Liver (tissue), 9 donors: ENCODE measurements around the gene ALDH1B1. TPM values are rescaled to one million over a fixed set of nuclear protein-coding genes. Genes with fewer than 3 reads are reported as not detected.
A peak's percentile ranks its signal among the peaks of the same experiment; 100 is the strongest.

ENCODE experiments used
- DNase-seq: peaks from one replicate; pipeline ENCODE4 v3.0.0-alpha.2; 2017; ENCODE audit warnings: low spot score
- H3K27ac ChIP-seq, 2 donors: one replicate each; pipeline ENCODE4 v1.7.0; 2013; ENCODE audit warnings: inconsistent platforms in 2 of 2, low read length in 2 of 2, control low read depth in 1 of 2, low read depth in 1 of 2, mild to moderate bottlenecking in 1 of 2
- H3K27me3 ChIP-seq, 4 donors: one replicate each; pipeline versions ENCODE4 v1.6.1 to v1.7.0; 2013; ENCODE audit warnings: low read length in 3 of 4, inconsistent platforms in 1 of 4, mild to moderate bottlenecking in 1 of 4, moderate library complexity in 1 of 4; ENCODE audit not compliant: control insufficient read depth in 4 of 4, insufficient read depth in 4 of 4
- H3K36me3 ChIP-seq, 4 donors: one replicate each; pipeline versions ENCODE4 v1.6.1 to v1.7.0; 2013; ENCODE audit warnings: low read length in 3 of 4, mild to moderate bottlenecking in 3 of 4, low read depth in 1 of 4, moderate library complexity in 1 of 4; ENCODE audit not compliant: control insufficient read depth in 4 of 4, insufficient read depth in 3 of 4
- H3K4me1 ChIP-seq, 4 donors: one replicate each; pipeline versions ENCODE4 v1.6.1 to v1.7.0; 2013; ENCODE audit warnings: low read length in 3 of 4, mild to moderate bottlenecking in 3 of 4, moderate library complexity in 1 of 4; ENCODE audit not compliant: control insufficient read depth in 4 of 4, insufficient read depth in 4 of 4
- H3K4me3 ChIP-seq, 3 donors: one replicate each; pipeline versions ENCODE4 v1.6.1 to v1.7.0; 2013; ENCODE audit warnings: low read length in 3 of 3, control low read depth in 1 of 3, low read depth in 1 of 3, mild to moderate bottlenecking in 1 of 3
- H3K9ac ChIP-seq, 2 donors: one replicate each; pipeline ENCODE4 v1.7.0; 2013; ENCODE audit warnings: low read length in 2 of 2, mild to moderate bottlenecking in 2 of 2, moderate library complexity in 2 of 2, control low read depth in 1 of 2, low read depth in 1 of 2
- H3K9me3 ChIP-seq, 4 donors: one replicate each; pipeline versions ENCODE4 v1.6.1 to v1.7.0; 2013; ENCODE audit warnings: low read length in 3 of 4; ENCODE audit not compliant: control insufficient read depth in 4 of 4
- EGR1 ChIP-seq, 2 donors: IDR thresholded peaks; 2 replicates each; pipeline ENCODE4 v1.6.1; 2016 to 2018; ENCODE audit warnings: antibody characterized with exemption in 2 of 2, low read depth in 2 of 2
- FOXA1 ChIP-seq: IDR thresholded peaks from 2 replicates; pipeline ENCODE4 v1.6.1; 2016; ENCODE audit warnings: antibody characterized with exemption
- FOXA2 ChIP-seq: IDR thresholded peaks from 2 replicates; pipeline ENCODE4 v1.6.1; 2016; ENCODE audit warnings: antibody characterized with exemption
- GABPA ChIP-seq, 2 donors: IDR thresholded peaks in 1 of 2; conservative IDR thresholded peaks in 1 of 2; 2 replicates each; pipeline ENCODE4 v1.6.1; 2016; ENCODE audit warnings: antibody characterized with exemption in 2 of 2, mild to moderate bottlenecking in 1 of 2, moderate library complexity in 1 of 2
- HNF4A ChIP-seq, 2 donors: conservative IDR thresholded peaks; 2 replicates each; pipeline ENCODE4 v1.6.1; 2016; ENCODE audit warnings: antibody characterized with exemption in 2 of 2, mild to moderate bottlenecking in 2 of 2
- HNF4G ChIP-seq: IDR thresholded peaks from 2 replicates; pipeline ENCODE4 v1.6.1; 2016; ENCODE audit warnings: antibody characterized with exemption
- JUND ChIP-seq, 2 donors: IDR thresholded peaks; 2 replicates each; pipeline ENCODE4 v1.6.1; 2016; ENCODE audit warnings: antibody characterized with exemption in 2 of 2
- NR2F2 ChIP-seq: IDR thresholded peaks from 2 replicates; pipeline ENCODE4 v1.6.1; 2016; ENCODE audit warnings: antibody characterized with exemption
- RAD21 ChIP-seq, 2 donors: IDR thresholded peaks; 2 replicates each; pipeline ENCODE4 v1.6.1; 2016; ENCODE audit warnings: antibody characterized with exemption in 2 of 2, mild to moderate bottlenecking in 2 of 2
- RXRA ChIP-seq, 2 donors: IDR thresholded peaks; 2 replicates each; pipeline ENCODE4 v1.6.1; 2017 to 2018; ENCODE audit warnings: antibody characterized with exemption in 2 of 2, mild to moderate bottlenecking in 1 of 2
- TAF1 ChIP-seq: conservative IDR thresholded peaks from 2 replicates; pipeline ENCODE4 v1.6.1; 2016; ENCODE audit warnings: antibody characterized with exemption, mild to moderate bottlenecking
- YY1 ChIP-seq: IDR thresholded peaks from 2 replicates; pipeline ENCODE4 v1.6.1; 2016; ENCODE audit warnings: antibody characterized with exemption, mild to moderate bottlenecking
- WGBS: extraction: QIAGEN DNeasy Blood & Tissue Kit; methylation state at CpG from one replicate; pipeline ENCODE4 v1.1.7; 2013; 5-methylcytosine and 5-hydroxymethylcytosine counted together
- polyA plus RNA-seq, 2 donors: library from polyadenylated mRNA; stranded (reverse) in 1 of 2; unstranded in 1 of 2; fragments of 200-250 nt in 1 of 2; fragments of >200 nt in 1 of 2; fragmentation: Nextera tagmentation in 1 of 2; extraction: Ambion mirVana in 1 of 2; gene quantifications; one replicate each; pipeline versions ENCODE4 v1.2.1 to v1.2.3, GENCODE V29; 2013 to 2015
- total RNA-seq, 2 donors: library from RNA; depleted of rRNA; stranded (reverse); fragments of >200 nt; gene quantifications; one replicate each; pipeline ENCODE4 v1.2.3, GENCODE V29; 2014
- TF ChIP-seq, protein P1 (sequence below): IDR thresholded peaks from 2 replicates; pipeline ENCODE4 v1.6.1; 2016; ENCODE audit warnings: antibody characterized with exemption, mild to moderate bottlenecking
- TF ChIP-seq, protein P2 (sequence below): IDR thresholded peaks from 2 replicates; pipeline ENCODE4 v1.6.1; 2016; ENCODE audit warnings: antibody characterized with exemption
- TF ChIP-seq, protein P3 (sequence below): fragments of 150-350 bp; IDR thresholded peaks from 2 replicates; pipeline ENCODE4 v1.5.1; 2017; ENCODE audit warnings: improper control_type of control experiment, low read depth, low read length; ENCODE audit not compliant: missing input control
- TF ChIP-seq, protein P4 (sequence below): IDR thresholded peaks from 2 replicates; pipeline ENCODE4 v1.6.1; 2016; ENCODE audit warnings: antibody characterized with exemption
- donor health status: healthy.
- donor health status: healthy.
- donor health status: healthy.
- donor health status: healthy.
- donor health status: healthy.

Gene ALDH1B1
- total and polyA plus RNA-seq, 4 donors: 18.9 to 73.9 (median 52.6) TPM

DNA sequence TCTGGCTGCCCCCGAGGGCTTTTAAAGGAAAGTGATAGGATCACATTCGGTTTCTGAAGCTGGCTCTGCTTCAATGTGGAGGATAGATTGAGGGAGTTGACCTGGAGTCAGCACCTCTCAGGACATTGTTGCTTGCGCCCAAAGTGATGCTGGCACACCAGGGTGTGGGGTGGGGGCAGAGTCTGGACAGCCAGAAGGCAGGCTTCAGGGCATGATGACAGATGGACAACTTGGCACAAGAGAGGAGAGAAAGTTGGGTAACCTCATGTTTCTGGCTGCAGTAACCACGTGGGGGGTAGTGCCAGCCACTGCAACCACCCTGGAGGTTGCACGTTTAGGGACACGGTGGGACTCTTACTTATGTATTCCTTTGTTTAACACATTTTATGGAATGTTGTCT is 9.5 kb downstream of the ALDH1B1 start:
- Histone ChIP-seq H3K4me1 (peaks cover 4 to 16% (median 12%) of the 10 kb centered on the region in 4 donors), H3K27ac (no peak overlapping the region), H3K27me3 (no peaks in the 10 kb centered on the region), H3K9ac (no peak overlapping the region), H3K4me3 (no peak overlapping the region), H3K9me3 (no peaks in the 10 kb centered on the region), H3K36me3 (peaks cover 0 to 10% (median 2%) of the 10 kb centered on the region in 4 donors)
- DNase-seq: no peak
- TF ChIP-seq HNF4A (conservative IDR thresholded peaks at IDR 0.05) (peak in 1 of 2 donors; percentile 34), FOXA1 (no peak)
- TF ChIP-seq, protein P1, sequence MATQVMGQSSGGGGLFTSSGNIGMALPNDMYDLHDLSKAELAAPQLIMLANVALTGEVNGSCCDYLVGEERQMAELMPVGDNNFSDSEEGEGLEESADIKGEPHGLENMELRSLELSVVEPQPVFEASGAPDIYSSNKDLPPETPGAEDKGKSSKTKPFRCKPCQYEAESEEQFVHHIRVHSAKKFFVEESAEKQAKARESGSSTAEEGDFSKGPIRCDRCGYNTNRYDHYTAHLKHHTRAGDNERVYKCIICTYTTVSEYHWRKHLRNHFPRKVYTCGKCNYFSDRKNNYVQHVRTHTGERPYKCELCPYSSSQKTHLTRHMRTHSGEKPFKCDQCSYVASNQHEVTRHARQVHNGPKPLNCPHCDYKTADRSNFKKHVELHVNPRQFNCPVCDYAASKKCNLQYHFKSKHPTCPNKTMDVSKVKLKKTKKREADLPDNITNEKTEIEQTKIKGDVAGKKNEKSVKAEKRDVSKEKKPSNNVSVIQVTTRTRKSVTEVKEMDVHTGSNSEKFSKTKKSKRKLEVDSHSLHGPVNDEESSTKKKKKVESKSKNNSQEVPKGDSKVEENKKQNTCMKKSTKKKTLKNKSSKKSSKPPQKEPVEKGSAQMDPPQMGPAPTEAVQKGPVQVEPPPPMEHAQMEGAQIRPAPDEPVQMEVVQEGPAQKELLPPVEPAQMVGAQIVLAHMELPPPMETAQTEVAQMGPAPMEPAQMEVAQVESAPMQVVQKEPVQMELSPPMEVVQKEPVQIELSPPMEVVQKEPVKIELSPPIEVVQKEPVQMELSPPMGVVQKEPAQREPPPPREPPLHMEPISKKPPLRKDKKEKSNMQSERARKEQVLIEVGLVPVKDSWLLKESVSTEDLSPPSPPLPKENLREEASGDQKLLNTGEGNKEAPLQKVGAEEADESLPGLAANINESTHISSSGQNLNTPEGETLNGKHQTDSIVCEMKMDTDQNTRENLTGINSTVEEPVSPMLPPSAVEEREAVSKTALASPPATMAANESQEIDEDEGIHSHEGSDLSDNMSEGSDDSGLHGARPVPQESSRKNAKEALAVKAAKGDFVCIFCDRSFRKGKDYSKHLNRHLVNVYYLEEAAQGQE: no peak
- TF ChIP-seq, protein P2, sequence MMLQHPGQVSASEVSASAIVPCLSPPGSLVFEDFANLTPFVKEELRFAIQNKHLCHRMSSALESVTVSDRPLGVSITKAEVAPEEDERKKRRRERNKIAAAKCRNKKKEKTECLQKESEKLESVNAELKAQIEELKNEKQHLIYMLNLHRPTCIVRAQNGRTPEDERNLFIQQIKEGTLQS: no peak
- 43% methylated on average over 6 of the region's 6 CpGs for WGBS

DNA sequence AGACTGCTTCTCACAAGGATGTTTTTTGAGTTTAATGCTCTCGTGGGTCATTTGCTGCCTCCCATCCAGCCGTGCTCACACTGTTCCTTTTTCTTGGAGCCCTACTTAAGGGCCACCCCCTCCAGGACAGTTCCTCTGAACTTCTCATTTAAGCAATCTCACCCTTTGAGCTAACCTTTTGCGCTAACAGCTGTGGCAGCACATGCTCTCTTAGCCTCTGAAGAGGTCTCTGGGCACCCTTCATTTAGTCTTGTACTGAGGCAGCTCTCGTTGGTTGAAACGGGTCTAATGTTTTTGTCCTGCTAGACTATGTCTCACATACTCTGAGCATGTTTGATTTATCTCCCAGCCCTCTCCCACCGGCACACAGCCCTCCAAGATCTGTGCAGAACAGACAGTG is 11.8 kb downstream of the ALDH1B1 start:
- Histone ChIP-seq H3K9ac (no peak overlapping the region), H3K4me1 (peaks cover 4 to 16% (median 11%) of the 10 kb centered on the region in 4 donors), H3K4me3 (no peak overlapping the region), H3K27ac (no peak overlapping the region), H3K36me3 (no peaks in the 10 kb centered on the region), H3K27me3 (no peaks in the 10 kb centered on the region), H3K9me3 (no peaks in the 10 kb centered on the region)
- no peak for DNase-seq
- TF ChIP-seq GABPA (IDR thresholded peaks at IDR 0.05 in 1 of 2, conservative IDR thresholded peaks at IDR 0.05 in 1 of 2) (no peak), JUND (IDR thresholded peaks at IDR 0.05) (no peak), FOXA2 (no peak), YY1 (no peak), HNF4G (no peak), EGR1 (IDR thresholded peaks at IDR 0.05; ENCODE audit: low read depth in 2 of 2) (no peak), NR2F2 (no peak), TAF1 (no peak), HNF4A (conservative IDR thresholded peaks at IDR 0.05) (no peak), FOXA1 (no peak), RXRA (IDR thresholded peaks at IDR 0.05) (no peak), RAD21 (IDR thresholded peaks at IDR 0.05) (no peak)
- TF ChIP-seq, protein P1: no peak
- TF ChIP-seq, protein P3, sequence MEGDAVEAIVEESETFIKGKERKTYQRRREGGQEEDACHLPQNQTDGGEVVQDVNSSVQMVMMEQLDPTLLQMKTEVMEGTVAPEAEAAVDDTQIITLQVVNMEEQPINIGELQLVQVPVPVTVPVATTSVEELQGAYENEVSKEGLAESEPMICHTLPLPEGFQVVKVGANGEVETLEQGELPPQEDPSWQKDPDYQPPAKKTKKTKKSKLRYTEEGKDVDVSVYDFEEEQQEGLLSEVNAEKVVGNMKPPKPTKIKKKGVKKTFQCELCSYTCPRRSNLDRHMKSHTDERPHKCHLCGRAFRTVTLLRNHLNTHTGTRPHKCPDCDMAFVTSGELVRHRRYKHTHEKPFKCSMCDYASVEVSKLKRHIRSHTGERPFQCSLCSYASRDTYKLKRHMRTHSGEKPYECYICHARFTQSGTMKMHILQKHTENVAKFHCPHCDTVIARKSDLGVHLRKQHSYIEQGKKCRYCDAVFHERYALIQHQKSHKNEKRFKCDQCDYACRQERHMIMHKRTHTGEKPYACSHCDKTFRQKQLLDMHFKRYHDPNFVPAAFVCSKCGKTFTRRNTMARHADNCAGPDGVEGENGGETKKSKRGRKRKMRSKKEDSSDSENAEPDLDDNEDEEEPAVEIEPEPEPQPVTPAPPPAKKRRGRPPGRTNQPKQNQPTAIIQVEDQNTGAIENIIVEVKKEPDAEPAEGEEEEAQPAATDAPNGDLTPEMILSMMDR: no peak
- TF ChIP-seq, protein P2: no peak
- TF ChIP-seq, protein P4, sequence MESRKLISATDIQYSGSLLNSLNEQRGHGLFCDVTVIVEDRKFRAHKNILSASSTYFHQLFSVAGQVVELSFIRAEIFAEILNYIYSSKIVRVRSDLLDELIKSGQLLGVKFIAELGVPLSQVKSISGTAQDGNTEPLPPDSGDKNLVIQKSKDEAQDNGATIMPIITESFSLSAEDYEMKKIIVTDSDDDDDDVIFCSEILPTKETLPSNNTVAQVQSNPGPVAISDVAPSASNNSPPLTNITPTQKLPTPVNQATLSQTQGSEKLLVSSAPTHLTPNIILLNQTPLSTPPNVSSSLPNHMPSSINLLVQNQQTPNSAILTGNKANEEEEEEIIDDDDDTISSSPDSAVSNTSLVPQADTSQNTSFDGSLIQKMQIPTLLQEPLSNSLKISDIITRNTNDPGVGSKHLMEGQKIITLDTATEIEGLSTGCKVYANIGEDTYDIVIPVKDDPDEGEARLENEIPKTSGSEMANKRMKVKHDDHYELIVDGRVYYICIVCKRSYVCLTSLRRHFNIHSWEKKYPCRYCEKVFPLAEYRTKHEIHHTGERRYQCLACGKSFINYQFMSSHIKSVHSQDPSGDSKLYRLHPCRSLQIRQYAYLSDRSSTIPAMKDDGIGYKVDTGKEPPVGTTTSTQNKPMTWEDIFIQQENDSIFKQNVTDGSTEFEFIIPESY: no peak
- WGBS: 70% methylated on average over 6 of the region's 6 CpGs
